ENCODE measurements around the gene LRRC3C. TPM values are rescaled to one million over a fixed set of nuclear protein-coding genes. Genes with fewer than 3 reads are reported as not detected.

LRRC3C gene
- total and polyA plus RNA-seq, 2 experiments from 2014 or later: 0.57 TPM; not detected in 1

- Histone ChIP-seq H2AFZ (no peak overlapping the region), H3K4me2 (no peak overlapping the region), H4K20me1 (ENCODE audit: insufficient read depth, poor library complexity, severe bottlenecking) (peaks cover 20% of the 10 kb centered on the region), H3K27ac (peak overlapping the region; percentile 70), H3K36me3 (replicated peaks; ENCODE audit: insufficient read depth, low read depth) (no peaks in the 10 kb centered on the region), H3K4me1 (ENCODE audit: insufficient read depth) (peaks cover 9% of the 10 kb centered on the region), H3K9me2 (replicated peaks; ENCODE audit: insufficient read depth) (no peaks in the 10 kb centered on the region), H3K27me3 (no peaks in the 10 kb centered on the region), H3K4me3 (no peak overlapping the region), H3K9me3 (ENCODE audit: low read depth) (no peaks in the 10 kb centered on the region), H3K79me2 (peaks cover 32% of the 10 kb centered on the region)
- 90% methylated on average over 5 of the region's 5 CpGs for WGBS (ENCODE audit: low lambda C conversion rate, missing lambda C conversion rate)
- TF ChIP-seq CTCF (IDR thresholded peaks at IDR 0.05; ENCODE audit: poor library complexity) (no peak), EZH2phosphoT487 (IDR thresholded peaks at IDR 0.05; ENCODE audit: low read depth, severe bottlenecking, unreplicated experiment) (no peak), EZH2 (IDR thresholded peaks at IDR 0.05; ENCODE audit: borderline replicate concordance) (no peak)
- no peak for DNase-seq (ENCODE audit: low spot score)
These were observed 6.2 kb upstream of the LRRC3C start for GRCh38 chr17:39921323-39921722.

GRCh38 chr17:39922006-39922405 is 5.5 kb upstream of the LRRC3C start:
- no peaks in the 10 kb centered on the region for H3K36me3 ChIP-seq (replicated peaks; ENCODE audit: insufficient read depth, low read depth)
- H3K4me3 ChIP-seq: no peak overlapping the region
- H3K79me2 ChIP-seq: peaks cover 38% of the 10 kb centered on the region
- peaks cover 20% of the 10 kb centered on the region for H4K20me1 ChIP-seq (ENCODE audit: insufficient read depth, poor library complexity, severe bottlenecking)
- peaks cover 9% of the 10 kb centered on the region for H3K4me1 ChIP-seq (ENCODE audit: insufficient read depth)
- no peak overlapping the region for H3K4me2 ChIP-seq
- no peaks in the 10 kb centered on the region for H3K27me3 ChIP-seq
- no peaks in the 10 kb centered on the region for H3K9me3 ChIP-seq (ENCODE audit: low read depth)
- H3K27ac ChIP-seq: peak overlapping the region; percentile 70
- DNase-seq (ENCODE audit: low spot score): peak; percentile 21
- WGBS (ENCODE audit: low lambda C conversion rate, missing lambda C conversion rate): 85% methylated on average over 6 of the region's 6 CpGs
- H2AFZ ChIP-seq: no peak overlapping the region
- TF ChIP-seq CTCF (IDR thresholded peaks at IDR 0.05; ENCODE audit: poor library complexity) (no peak), EZH2 (IDR thresholded peaks at IDR 0.05; ENCODE audit: borderline replicate concordance) (no peak), EZH2phosphoT487 (IDR thresholded peaks at IDR 0.05; ENCODE audit: low read depth, severe bottlenecking, unreplicated experiment) (no peak)
- H3K9me2 ChIP-seq (replicated peaks; ENCODE audit: insufficient read depth): no peaks in the 10 kb centered on the region

GRCh38 chr17:39923230-39923629 is 4.3 kb upstream of the LRRC3C start:
- peak; percentile 1 for DNase-seq (ENCODE audit: low spot score)
- TF ChIP-seq EZH2phosphoT487 (IDR thresholded peaks at IDR 0.05; ENCODE audit: low read depth, severe bottlenecking, unreplicated experiment) (no peak), CTCF (IDR thresholded peaks at IDR 0.05; ENCODE audit: poor library complexity) (no peak), EZH2 (IDR thresholded peaks at IDR 0.05; ENCODE audit: borderline replicate concordance) (no peak)

More at GRCh38 chr17:39923230-39923629, 4.3 kb upstream of the LRRC3C start:
- Histone ChIP-seq H3K9me3 (ENCODE audit: low read depth) (no peaks in the 10 kb centered on the region), H3K27ac (no peak overlapping the region), H2AFZ (no peak overlapping the region), H3K9me2 (replicated peaks; ENCODE audit: insufficient read depth) (no peaks in the 10 kb centered on the region), H3K79me2 (peaks cover 38% of the 10 kb centered on the region), H3K36me3 (replicated peaks; ENCODE audit: insufficient read depth, low read depth) (no peaks in the 10 kb centered on the region), H4K20me1 (ENCODE audit: insufficient read depth, poor library complexity, severe bottlenecking) (peaks cover 20% of the 10 kb centered on the region), H3K4me2 (no peak overlapping the region), H3K27me3 (no peaks in the 10 kb centered on the region), H3K4me1 (ENCODE audit: insufficient read depth) (peaks cover 12% of the 10 kb centered on the region), H3K4me3 (no peak overlapping the region)
- WGBS (ENCODE audit: low lambda C conversion rate, missing lambda C conversion rate): 98% methylated on average over 6 of the region's 6 CpGs

All from hepatocyte (in vitro differentiated cells).